C4-2B (cell line): ENCODE results near the gene ASB13.

Source experiments
- ZFX ChIP-seq: fragments of 450-650 bp; IDR thresholded peaks from 2 replicates; pipeline ENCODE4 v1.6.1; 2017
- TF ChIP-seq, protein P1 (sequence below): fragments of 450-650 bp; conservative IDR thresholded peaks from 2 replicates; pipeline ENCODE4 v1.5.1; 2017; ENCODE audit warnings: mild to moderate bottlenecking

DNA sequence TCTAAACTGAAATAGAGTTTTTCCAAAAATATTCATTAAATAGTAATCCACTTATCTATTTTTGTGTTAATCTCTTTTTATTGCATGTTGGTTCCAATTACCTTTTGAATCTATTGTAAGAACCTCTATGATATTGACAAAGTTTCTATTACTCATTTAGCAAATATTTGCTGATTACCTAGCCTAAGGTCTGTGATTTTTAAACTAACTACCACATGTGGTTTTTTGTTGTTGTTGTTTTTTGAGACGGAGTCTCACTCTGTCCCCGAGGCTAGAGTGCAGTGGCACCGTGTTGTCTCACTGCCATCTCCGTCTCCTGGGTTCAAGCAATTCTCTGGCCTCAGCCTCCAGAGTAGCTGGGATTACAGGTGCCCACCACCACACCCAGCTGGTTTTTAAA is 2.0 kb upstream of the ASB13 start:
- TF ChIP-seq, protein P1, sequence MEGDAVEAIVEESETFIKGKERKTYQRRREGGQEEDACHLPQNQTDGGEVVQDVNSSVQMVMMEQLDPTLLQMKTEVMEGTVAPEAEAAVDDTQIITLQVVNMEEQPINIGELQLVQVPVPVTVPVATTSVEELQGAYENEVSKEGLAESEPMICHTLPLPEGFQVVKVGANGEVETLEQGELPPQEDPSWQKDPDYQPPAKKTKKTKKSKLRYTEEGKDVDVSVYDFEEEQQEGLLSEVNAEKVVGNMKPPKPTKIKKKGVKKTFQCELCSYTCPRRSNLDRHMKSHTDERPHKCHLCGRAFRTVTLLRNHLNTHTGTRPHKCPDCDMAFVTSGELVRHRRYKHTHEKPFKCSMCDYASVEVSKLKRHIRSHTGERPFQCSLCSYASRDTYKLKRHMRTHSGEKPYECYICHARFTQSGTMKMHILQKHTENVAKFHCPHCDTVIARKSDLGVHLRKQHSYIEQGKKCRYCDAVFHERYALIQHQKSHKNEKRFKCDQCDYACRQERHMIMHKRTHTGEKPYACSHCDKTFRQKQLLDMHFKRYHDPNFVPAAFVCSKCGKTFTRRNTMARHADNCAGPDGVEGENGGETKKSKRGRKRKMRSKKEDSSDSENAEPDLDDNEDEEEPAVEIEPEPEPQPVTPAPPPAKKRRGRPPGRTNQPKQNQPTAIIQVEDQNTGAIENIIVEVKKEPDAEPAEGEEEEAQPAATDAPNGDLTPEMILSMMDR: no peak
- no peak for TF ChIP-seq ZFX
